ENCODE results near the gene ABCA7.
"Not testable (repeated sequence)": the region's sequence is repeated elsewhere in the genome, so short reads cannot be mapped to it uniquely, and the experiment has no call there.

Gene ABCA7

DNA sequence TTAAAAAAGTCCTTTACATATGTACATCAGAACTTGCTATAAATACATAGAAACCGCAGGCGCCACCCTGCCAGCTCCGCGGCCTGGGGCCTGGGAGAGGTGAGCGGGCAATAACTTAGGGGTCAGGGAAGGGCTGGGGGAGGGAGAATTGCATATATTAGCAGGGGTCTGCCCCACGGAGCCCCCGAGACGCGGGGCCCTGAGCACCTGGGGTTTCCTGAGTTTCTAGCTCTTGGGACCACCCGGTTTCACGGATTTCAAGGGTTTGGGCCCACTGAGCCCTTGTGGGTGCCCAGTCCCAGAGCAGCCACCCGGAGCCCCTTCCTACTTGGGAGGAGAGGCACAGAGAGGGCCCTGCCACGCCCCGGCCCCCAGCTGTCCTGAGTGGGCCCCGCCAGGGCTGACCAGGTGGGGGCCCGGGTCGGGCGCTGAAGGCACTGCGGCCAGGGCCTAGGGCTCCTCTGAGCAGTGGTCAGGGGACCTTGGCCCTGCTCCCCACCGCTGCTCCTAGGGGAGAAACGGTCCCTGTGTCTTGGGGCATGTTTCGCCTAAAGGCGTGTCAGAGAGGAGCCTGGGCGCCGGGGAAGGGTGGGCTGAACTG, 67.9 kb downstream of the ABCA7 start:
- DNase-seq = no peak

DNA sequence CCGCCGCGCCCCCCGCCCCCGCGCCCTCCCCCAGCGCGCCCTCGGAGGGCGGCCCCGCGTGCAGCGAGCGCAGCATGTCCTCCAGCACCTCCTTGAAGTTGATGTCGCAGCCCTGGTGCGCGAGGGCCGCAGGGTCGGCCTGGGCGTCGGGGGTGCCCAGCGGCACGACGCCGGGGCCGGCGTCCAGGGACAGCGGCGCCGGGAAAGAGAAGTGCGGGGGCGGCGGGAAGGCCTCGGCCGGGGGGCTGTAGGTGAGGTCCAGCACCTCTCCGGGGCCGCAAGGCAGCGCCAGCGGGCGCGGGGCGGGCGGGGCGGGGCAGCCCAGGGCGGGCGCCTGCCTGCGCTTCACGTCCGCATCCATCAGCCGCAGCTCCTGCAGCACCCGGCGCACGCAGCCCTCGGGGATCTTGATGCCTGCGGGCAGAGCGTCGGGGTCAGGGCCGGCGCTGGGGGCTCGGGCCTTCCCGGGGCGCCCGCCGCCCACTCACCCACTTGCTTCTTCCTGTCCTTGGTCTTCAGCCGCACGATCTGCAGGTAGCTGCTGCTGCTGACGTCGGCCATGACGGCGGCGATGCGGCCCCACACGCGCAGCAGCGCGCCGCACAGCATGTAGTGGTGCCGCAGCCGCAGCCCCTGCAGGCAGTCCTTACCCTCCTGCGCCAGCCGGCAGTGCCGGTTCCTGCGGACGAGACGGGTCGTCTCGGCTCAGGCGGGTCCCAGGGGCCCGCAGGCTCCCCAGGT, 68.6 kb downstream of the ABCA7 start:
- DNase-seq = no peak

DNA sequence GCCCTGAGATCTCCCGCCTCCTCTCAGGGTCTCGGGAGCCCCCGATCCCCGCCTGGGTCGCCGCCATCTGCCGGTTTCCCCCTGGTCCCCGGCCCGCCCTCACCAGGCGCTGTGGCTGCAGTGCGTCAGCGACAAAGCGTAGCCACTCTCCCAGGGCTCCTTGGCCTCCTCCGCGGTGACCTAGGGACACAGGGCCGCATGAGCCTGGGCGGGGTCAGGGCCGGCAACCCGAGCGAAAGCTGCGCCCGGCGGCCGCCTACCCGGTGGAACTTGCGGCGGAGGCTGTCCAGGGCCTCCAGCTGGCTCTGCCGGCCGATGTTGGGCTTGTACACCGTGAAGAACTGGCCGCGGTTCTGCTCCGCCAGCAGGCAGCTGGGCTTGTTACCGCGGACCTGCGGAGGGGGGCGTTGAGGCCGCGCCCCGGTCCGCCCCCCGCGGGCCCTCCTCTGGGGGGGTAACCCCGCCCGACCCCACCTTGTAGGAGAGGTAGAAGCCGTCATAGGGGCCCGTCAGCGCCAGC, 69.2 kb downstream of the ABCA7 start:
- DNase-seq = no peak

DNA sequence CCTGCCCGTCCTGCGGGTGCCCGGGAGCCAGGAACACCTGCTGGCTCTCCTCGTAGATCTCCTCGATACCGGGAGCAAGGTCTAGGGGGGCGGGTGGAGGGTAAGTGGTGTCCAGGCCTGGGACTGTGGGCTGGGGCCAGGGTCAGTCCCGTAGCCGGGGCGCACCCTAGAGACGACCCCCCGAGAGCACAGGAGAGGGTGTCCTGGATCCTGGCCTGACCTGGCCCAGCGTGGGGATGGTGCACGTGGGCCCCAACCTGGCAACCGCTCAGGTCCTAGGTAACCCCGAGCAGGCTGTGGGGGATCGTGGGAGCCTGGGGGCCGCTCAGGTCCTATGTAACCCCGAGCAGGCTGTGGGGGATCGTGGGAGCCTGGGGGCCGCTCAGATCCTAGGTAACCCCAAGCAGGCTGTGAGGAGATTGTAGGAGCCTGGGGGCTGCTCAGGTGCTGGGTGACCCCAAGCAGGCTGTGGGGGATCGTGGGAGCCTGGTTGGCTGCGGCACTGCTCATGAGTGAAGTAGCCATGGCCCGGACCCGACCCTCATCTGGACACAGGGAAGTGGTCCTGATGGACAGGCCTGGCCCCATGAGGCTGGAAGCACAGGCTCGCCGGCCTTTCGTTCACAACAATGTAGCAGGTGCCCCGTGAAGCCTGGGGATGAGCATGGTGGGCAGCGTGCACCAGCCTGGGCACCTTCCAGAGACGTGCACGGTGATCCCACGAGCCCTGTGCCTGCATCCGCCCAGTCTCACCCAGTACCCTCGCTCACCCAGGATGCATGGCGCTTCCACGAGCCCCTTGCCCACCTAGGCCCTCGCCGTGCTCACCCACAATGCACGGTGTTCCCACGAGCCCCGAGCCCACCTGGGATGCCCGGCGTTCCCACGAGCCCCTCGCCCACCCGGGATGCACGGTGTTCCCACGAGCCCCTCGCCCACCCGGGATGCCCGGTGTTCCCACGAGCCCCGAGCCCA, 70.1 kb downstream of the ABCA7 start:
- no peak for DNase-seq

DNA sequence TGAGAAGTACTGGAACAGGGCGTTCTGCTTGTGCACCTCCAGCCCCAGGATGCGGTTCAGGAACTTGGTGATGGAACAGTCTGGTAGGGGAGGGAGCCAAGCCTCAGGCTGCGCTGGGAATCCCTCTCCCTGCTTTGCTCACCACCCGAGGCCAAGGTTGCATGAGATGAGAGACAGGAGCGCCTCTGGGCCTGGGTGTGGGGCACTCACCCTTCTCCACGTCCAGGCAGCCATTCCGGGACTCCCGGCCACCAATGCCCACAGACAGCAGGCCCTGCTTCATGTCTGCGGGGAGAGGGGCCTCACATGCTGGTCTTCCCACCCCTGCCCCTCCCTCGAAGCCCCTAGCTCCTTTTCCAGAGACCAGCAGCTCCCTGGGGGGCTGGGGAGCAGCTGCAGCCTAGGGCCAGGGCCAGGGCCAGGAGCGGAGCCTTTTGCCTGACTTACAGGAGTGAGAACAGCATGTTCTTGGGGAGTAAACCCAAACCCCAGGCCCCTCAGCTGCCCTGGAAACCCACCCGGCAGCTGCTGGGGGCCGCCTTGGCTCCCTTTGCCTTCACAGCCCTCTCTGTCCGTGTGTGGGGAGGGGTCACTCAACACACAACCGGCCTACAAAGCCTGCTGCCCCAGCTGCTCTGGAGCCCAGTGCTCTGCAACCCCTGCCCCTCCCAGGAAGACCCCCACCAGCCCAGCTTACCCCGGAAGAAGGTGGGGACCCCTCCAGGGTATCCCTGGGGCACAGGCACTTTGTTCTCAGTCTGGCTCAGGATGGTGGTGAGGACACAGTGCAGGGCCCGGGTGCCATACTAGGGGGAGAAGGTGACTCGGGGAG, 71.1 kb downstream of the ABCA7 start:
- no peak for DNase-seq

DNA sequence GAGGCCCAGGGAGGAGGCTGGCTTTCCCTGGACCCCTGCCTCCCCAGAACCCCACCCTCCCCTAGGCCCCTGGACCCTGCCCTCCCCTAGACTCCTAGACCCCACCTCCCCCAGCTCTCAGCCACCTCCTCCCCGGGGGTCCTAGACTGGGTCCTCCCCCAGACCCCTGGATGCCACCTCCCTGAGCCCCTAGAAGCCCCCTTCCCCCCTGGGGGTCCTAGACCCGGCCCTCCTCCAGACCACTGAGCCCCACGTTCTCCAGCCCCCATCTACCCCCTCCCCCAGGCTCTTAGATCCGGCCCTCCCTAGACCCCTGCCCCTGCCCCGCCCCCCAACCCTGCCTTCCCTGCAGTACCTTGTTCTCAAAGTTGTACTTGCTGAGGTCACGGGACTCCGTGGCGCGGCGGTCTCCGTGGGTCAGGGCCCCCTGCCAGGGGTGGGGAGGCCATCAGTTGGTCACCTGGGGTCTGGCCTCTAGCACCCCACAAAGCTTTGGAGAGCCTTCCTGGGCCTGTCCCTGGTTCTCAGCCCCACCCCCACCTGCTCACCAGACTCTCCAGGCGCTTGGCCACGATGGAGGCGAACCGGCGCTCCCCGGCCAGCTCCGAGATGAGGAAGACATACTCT, 71.8 kb downstream of the ABCA7 start:
- no peak for DNase-seq

DNA sequence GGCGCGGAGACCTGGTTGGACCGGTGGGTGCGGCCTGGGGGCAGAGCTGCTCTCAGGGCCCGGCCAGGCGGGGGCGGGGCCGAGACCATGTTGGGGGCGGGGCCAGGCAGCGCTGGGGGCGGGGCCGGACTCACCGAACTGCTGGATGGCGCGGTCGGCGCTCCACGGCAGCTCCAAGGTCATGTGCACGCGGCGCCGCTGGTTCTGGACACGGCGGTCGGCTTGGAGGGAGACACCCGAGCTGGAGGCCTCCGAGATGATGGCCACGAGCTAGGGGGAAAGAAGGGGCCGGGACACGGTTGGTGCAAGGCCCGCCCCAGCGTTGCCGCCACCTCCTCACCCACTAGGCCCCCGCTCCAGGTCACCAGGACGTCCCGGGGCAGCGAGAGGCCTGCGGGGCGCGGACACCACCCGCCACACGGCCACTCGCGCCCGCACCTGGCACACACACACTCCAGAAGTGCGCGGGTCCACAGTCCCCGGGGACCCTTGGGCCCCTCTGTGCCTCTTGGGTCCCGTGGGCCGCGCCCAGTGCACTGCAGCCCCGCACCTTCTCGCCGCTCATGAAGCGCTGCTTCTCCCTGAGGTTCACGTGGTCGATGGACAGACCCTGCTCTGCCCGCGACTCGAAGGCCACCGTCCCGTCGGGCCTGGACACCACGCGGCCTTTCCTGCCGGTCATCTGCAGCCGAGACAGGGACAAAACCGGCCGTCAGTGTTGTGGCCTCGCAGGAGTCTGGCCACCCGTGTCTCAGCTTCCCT, 72.5 kb downstream of the ABCA7 start:
- DNase-seq = no peak

DNA sequence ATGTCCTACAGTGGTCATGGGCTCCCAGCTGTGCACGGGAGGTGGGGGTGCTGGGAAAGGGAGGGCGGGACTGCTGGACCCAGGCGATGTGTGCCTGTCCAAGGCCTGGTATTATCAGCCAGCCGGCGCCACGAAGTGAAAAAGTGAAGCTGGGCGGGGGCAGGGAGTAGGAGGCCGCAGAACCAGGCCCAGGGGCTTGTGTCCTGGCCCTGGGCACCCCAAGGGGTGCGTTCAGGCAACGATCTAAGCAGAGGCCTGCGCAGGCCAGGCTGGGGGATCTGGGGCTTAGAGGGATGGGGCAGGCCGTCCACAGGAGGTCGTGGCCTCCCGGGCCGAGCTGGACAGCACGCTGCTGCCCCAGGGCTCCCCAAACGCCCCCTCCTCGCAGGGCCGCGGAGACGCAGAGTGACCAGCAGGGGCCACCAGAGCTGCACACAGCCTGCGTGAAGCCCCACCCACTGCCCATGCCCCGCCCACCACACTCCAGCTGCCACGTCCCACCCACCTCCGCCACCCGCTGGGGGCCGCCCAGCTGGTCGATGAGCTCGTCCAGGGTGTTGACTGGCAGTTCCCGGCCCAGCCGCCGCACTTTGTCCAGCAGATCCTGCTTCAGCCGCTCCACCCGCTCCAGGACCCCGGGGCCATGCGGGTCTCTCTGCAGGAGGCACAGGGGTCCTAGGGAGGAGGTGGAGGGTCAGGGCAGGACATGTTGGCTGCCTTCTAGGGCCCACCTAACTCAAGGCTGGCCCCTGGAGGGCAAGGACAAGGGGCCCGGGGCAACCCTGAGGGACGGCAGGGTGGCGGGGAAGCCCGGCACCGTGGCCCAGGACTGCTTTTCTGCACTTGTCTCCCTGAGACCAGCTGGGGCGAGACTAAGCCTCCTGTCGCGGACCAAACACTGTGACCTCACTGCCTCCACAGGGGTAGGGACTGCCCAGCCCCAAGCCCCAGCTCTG, 73.4 kb downstream of the ABCA7 start:
- DNase-seq = no peak

DNA sequence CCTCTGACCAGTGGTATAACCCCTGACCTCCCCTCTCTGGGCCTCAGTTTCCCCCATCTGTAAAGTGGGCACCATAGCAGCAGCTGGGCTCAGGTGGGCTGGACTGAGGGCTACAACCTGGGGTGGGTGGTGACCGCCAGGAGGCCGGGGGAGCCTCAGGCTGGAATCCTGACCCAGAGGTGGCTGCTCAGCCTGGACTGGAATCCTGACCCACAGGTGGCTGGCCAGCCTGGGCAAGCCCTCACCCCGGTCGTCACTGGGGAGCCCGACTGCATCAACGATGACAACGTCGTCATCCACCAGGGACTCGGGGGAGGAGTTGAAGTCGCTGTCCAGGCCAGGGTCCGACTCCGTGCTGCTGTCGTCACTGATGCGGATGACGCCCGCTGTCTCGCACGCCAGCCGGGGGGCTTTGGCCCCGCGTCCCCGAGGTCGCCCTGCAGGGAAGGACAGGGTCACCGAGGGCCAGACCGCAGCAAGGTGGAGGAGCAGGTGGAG, 74.1 kb downstream of the ABCA7 start:
- no peak for DNase-seq

DNA sequence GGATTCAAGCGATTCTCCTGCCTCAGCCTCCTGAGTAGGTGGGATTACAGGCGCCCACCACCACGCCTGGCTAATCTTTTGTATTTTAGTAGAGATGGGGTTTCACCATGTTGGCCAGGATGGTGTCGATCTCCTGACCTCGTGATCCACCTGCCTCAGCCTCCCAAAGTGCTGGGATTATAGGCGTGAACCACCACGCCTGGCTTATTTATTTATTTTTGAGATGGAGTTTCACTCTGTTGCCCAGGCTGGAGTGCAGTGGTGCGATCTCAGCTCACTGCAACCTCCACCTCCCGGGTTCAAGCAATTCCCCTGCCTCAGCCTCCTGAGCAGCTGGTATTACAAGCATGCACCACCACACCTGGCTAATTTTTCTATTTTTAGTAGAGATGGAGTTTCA, 74.8 kb downstream of the ABCA7 start:
- DNase-seq = not testable (repeated sequence)
